NCI-H446 treated with DMSO at 0.1 percent for 48 hours (cell line): ENCODE measurements around the gene PODXL2.
A peak's percentile ranks its signal among the peaks of the same experiment; 100 is the strongest.
"Not testable (repeated sequence)": the region's sequence is repeated elsewhere in the genome, so short reads cannot be mapped to it uniquely, and the experiment has no call there.

Source experiments
- DNase-seq: peaks from one replicate; lab custom pipeline; 2025; lab: John Stamatoyannopoulos, UW

Gene PODXL2

GRCh38 chr3:127605547-127605946 is 23.4 kb upstream of the PODXL2 start:
- not testable (repeated sequence) for DNase-seq

- DNase-seq, result no peak
These were observed 22.7 kb upstream of the PODXL2 start for GRCh38 chr3:127606086-127606805.

- DNase-seq, result no peak
These were observed 21.9 kb upstream of the PODXL2 start for GRCh38 chr3:127606981-127607595.

DNA sequence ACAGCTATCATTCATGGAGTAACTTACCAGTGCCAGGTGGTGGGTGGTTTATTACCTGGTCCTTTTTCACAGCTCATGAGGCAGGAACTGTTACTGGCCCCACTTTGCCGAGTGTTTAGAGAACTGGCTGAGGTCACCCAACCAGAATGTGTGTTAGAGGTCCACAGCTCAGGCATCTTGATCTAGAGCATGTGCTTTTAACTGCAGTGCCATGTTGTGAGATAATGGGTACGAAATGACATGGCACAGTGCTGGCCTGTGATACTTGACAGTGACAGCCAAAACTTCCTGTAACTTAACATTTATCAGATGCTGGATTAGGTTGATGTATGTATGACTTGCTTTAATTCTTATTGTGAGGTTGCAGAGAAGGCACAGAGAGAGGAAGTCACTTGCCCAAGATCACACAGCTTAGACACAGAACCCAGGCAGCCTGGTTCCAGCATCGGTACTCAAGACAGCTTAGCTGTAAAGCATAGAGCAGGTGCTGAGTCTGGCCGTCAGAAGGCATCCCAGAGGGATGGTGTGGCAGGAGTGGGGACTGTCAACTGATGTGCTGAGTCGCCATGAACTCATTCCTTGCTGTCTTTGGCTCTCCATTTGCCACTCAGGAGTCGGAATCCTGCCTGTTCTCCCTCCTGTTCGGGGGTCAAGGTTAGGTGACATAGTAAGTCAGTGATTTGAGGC is 21.2 kb upstream of the PODXL2 start:
- DNase-seq, result no peak

DNA sequence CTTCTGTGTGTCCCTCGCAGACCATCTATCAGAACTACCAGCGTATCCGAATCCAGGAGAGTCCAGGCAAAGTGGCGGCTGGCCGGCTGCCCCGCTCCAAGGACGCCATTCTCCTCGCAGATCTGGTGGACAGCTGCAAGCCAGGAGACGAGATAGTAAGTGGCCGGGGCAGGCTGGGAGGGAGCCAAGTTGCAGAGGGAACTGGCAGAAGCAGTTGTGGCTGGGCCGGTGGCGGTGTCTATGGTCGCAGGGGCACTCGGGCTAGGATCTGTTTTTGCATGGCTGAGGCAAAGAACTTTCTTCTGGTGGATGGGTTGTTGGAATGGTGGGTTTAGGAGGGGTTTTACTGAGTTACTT is 20.6 kb upstream of the PODXL2 start:
- no peak for DNase-seq

DNA sequence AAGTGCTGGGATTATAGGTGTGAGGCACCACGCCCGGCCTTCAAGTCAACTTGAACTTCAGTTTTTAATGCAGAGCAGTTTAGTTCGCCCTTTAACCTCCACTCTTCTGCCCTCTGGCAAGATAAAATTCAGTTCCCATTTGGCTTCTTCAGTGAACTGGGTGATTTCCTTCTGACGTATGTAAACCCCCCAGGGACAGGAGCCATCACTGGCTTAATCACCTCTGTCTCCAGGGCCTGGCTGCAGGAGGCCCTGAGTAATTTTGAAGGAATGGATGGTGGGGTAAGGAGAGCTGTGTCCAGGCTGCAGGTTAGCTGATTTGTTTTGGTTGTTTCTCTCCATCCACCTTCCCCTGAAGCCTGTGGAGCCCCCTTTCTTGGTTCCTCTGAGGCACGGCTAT is 18.9 kb upstream of the PODXL2 start:
- no peak for DNase-seq

DNA sequence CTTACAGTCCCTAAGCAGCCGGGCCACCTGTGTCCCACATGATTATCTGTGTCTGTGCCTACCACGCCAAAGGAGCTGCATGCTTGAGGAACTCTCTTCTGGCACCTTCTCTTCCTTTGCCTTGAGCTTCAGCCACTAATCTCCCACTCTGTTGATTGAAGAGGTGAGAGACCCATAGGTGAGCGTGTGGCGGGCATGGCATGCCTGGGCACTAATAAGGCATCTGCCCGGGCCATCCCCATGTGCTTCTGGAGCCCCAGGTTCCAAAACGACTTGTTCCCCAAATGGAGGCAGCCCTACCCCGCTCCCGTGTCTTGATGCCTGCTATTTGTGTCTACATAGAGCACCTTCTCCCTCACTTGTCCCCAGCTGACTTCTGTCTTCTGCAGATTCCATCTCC is 17.7 kb upstream of the PODXL2 start:
- DNase-seq, result no peak

- DNase-seq, result peak; percentile 26
These were observed 16.0 kb upstream of the PODXL2 start for GRCh38 chr3:127612966-127613365.

DNA sequence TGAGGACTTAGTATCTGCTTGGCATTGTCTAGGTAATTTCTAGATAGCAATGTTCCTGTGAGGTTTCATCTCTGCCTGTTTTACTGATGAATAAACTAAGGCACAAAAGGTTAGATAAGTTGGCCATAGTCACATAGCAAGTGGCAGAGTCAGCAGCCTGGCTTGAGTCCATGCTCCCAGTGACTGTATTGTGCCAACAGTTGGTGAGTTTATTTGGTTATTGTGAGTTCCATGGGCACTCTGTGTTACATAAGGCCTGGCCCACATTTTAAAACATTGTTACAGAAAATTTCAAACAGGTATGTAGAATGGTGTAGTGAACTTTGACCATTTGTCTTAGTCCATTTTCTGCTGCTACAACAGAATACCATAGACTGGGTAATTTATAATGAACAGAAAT is 15.6 kb upstream of the PODXL2 start:
- DNase-seq, result no peak

DNA sequence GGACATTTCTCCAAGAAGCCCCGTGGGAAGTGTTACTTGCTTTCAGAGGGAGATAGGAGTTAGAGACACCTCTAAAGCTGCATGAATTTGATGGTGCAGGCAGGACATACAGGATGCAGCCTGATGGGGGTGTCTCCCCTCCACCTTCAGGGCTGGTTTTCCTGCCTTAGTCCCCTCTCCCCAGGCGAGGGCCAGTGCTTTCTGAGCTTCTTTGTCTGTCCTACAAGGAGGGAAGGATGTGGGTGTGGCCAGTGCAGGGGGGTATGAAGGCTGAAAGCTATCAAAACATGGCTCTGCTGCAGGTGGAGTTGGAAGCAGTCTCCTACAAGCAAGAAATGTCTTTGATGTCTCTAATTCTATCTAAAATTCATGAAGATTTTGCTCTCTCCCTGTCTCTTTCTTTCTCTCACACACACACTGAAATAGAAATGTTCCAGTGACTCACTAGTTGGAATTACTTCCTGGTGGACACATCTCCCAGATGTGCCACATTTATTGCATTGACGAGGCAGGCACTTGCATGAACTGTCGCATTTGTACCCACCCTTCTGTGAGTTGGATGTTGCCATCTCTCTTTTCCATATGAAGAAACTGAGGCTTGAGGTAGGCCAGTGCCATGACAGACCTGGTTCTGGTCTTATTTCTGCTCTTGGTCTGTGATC is 13.9 kb upstream of the PODXL2 start:
- no peak for DNase-seq

DNA sequence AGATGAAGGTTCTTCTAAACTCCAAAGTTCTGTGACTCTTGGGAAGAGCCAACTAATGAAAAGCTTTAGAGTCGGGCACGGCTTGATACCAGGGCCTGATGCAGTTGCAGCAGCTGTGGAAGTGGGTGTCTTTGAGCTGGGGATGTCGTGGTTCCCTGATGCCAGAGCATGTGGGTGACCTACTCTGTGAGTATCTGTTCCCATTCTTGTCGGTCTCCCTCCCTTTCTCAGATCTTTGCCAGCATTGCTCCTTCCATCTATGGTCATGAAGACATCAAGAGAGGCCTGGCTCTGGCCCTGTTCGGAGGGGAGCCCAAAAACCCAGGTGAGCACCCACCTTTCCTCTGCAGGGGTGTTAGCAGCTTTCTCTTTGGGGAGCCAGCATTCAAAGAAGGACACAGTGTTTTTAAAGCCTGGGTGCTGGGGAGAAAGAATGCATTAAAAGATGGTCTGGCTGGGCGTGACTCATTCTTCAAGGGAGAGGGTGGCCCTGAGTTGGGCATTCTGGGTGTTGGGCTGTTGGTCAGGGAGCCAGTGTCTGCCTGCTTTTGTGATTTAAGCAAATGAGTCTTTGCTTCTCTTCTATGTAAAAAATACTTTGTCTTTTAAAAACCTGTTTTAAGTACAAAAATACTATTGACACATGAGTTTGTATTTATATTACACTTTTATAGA is 13.2 kb upstream of the PODXL2 start:
- no peak for DNase-seq

- DNase-seq, result no peak
These were observed 12.0 kb upstream of the PODXL2 start for GRCh38 chr3:127616836-127617605.

DNA sequence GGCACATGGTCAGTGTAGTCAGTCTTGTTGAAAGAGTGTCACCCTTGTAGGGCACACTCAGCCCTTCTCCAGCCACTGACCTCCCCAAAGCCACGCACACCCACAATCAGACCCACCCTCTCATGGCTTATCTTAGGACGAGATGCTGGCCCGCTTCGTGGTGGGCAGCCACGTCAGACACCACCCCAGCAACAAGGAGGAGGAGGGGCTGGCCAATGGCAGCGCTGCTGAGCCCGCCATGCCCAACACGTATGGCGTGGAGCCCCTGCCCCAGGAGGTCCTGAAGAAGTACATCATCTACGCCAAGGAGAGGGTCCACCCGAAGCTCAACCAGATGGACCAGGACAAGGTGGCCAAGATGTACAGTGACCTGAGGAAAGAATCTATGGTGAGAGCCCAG is 10.1 kb upstream of the PODXL2 start:
- DNase-seq, result no peak

DNA sequence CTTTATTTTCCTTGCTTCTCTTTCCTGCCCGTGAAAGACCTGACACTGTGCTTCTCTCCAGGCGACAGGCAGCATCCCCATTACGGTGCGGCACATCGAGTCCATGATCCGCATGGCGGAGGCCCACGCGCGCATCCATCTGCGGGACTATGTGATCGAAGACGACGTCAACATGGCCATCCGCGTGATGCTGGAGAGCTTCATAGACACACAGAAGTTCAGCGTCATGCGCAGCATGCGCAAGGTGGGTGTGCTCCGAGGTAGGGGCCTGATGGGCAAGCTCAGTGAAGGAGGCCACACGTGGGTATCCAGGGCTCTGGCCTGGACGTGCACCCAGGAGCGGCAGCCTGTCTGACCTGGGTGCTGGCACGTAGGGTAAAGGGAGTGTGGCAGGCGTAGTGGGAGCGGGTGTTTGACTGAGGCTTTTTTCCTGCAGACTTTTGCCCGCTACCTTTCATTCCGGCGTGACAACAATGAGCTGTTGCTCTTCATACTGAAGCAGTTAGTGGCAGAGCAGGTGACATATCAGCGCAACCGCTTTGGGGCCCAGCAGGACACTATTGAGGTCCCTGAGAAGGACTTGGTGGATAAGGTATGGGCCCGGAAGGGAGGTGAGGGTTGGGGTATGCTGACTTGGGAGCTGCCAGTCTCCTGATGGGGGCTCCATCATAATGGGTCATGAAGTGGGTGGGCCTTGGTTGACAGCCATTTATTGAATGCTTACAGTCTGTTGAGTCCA is 8.2 kb upstream of the PODXL2 start:
- DNase-seq, result no peak

GRCh38 chr3:127622031-127622430 is 7.0 kb upstream of the PODXL2 start:
- no peak for DNase-seq

GRCh38 chr3:127622772-127623576 is 6.0 kb upstream of the PODXL2 start:
- DNase-seq, result no peak

GRCh38 chr3:127624063-127624462 is 4.9 kb upstream of the PODXL2 start:
- DNase-seq, result no peak

GRCh38 chr3:127625821-127626220 is 3.2 kb upstream of the PODXL2 start:
- DNase-seq, result no peak

DNA sequence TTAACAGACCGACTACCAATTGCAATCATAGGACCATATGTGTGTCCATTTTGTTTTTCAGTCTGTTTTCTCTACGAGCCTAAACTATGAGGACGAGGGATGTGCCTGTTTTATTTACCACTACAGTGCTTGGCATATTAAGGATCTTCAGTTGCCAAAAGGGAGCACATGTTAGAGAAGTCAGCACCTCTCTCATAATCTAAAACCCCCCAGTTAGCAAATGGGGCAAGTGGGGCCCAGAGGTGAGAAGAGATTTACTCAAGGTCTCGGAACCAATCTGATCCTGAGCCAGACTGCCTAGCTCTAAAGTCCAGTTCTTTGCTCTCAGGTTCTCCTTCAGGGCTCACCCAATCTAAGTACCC is 578 bp upstream of the PODXL2 start:
- no peak for DNase-seq
